ENCODE results near the gene YAF2.
"Not testable (repeated sequence)": the region's sequence is repeated elsewhere in the genome, so short reads cannot be mapped to it uniquely, and the experiment has no call there.

The YAF2 gene

GRCh38 chr12:42192258-42192657, 45.8 kb downstream of the YAF2 start:
- DNase-seq: no peak

- no peak for DNase-seq
Observed at GRCh38 chr12:42190376-42190775, 47.7 kb downstream of the YAF2 start.

- DNase-seq: not testable (repeated sequence)
Observed at GRCh38 chr12:42188275-42188674, 49.8 kb downstream of the YAF2 start.

- DNase-seq: no peak
Observed at GRCh38 chr12:42187799-42188198, 50.2 kb downstream of the YAF2 start.

GRCh38 chr12:42186793-42187192, 51.3 kb downstream of the YAF2 start:
- DNase-seq: no peak

- DNase-seq: no peak
Observed at GRCh38 chr12:42182394-42182793, 55.7 kb downstream of the YAF2 start.

- no peak for DNase-seq
Observed at GRCh38 chr12:42180990-42181596, 57.0 kb downstream of the YAF2 start.

GRCh38 chr12:42178101-42178500, 59.9 kb downstream of the YAF2 start:
- DNase-seq: no peak

- no peak for DNase-seq
Observed at GRCh38 chr12:42174978-42175377, 63.1 kb downstream of the YAF2 start.

GRCh38 chr12:42173961-42174521, 64.0 kb downstream of the YAF2 start:
- no peak for DNase-seq

- no peak for DNase-seq
Observed at GRCh38 chr12:42172441-42173210, 65.4 kb downstream of the YAF2 start.

- no peak for DNase-seq
Observed at GRCh38 chr12:42167711-42168110, 70.3 kb downstream of the YAF2 start.

- no peak for DNase-seq
Observed at GRCh38 chr12:42166501-42166900, 71.5 kb downstream of the YAF2 start.

GRCh38 chr12:42163913-42164312, 74.1 kb downstream of the YAF2 start:
- no peak for DNase-seq

- DNase-seq: no peak
Observed at GRCh38 chr12:42162965-42163364, 75.1 kb downstream of the YAF2 start.

GRCh38 chr12:42162193-42162592, 75.9 kb downstream of the YAF2 start:
- DNase-seq: no peak

- no peak for DNase-seq
Observed at GRCh38 chr12:42161529-42161928, 76.5 kb downstream of the YAF2 start.

GRCh38 chr12:42156232-42156631, 81.8 kb downstream of the YAF2 start:
- DNase-seq: no peak

GRCh38 chr12:42145552-42146215, 92.4 kb downstream of the YAF2 start:
- no peak for DNase-seq

- DNase-seq: no peak
Observed at GRCh38 chr12:42145197-42145549, 92.9 kb downstream of the YAF2 start.

- peak; percentile 89 for DNase-seq
Observed at GRCh38 chr12:42144408-42145196, 93.4 kb downstream of the YAF2 start, which contains the start of gene GXYLT1. Gene GXYLT1 (minus strand): TSS chr12:42144874. CDS start chr12:42144646, 228 bp downstream.

- DNase-seq: no peak
Observed at GRCh38 chr12:42144158-42144407, 94.0 kb downstream of the YAF2 start.

- no peak for DNase-seq
Observed at GRCh38 chr12:42143452-42144157, 94.4 kb downstream of the YAF2 start.

Measured in stimulated activated CD8-positive, alpha-beta memory T cell treated with anti-CD3 and anti-CD28 coated beads, Interleukin-4, amount 100 ng/mL, for 48 hours (primary cell).